HepG2 (cell line): ENCODE results near the gene B4GALT2. TPM values are rescaled to one million over a fixed set of nuclear protein-coding genes. Genes with fewer than 3 reads are reported as not detected.

ENCODE experiments used
- AHR ChIP-seq: IDR thresholded peaks from 2 replicates; pipeline ENCODE4 v1.6.1; 2018; ENCODE audit warnings: missing genetic modification reagents, missing compliant biosample characterization
- EP300 ChIP-seq, 3 experiments: sonication (generic) in 1 of 3; formaldehyde crosslinking in 1 of 3; IDR thresholded peaks; 2 replicates each; pipeline versions ENCODE4 v1.5.1 to v1.6.1; 2011 to 2020; ENCODE audit warnings: low read depth in 2 of 3, low read length in 2 of 3, borderline replicate concordance in 1 of 3, improper control_type of control experiment in 1 of 3, mild to moderate bottlenecking in 1 of 3, missing genetic modification reagents in 1 of 3, moderate library complexity in 1 of 3
- GTF3A ChIP-seq: sonication (generic); formaldehyde crosslinking; conservative IDR thresholded peaks from 2 replicates; pipeline ENCODE4 v1.4.0; 2020; ENCODE audit warnings: mild to moderate bottlenecking, missing genetic modification reagents
- HOMEZ ChIP-seq: IDR thresholded peaks from 2 replicates; pipeline ENCODE4 v1.6.1; 2016; ENCODE audit warnings: low read depth
- HOXA7 ChIP-seq: sonication (generic); formaldehyde crosslinking; IDR thresholded peaks from 2 replicates; pipeline ENCODE4 v1.8.1; 2022; ENCODE audit warnings: mild to moderate bottlenecking, missing genetic modification reagents, moderate library complexity
- KLF12 ChIP-seq: sonication (generic); formaldehyde crosslinking; IDR thresholded peaks from 2 replicates; pipeline ENCODE4 v1.4.0; 2020; ENCODE audit warnings: missing genetic modification reagents, borderline replicate concordance
- KLF15 ChIP-seq: sonication (generic); formaldehyde crosslinking; IDR thresholded peaks from 2 replicates; pipeline ENCODE4 v1.8.1; 2023; ENCODE audit warnings: borderline replicate concordance, mild to moderate bottlenecking, inconsistent platforms, missing genetic modification reagents, mixed read lengths
- MAFG ChIP-seq: sonication (generic); formaldehyde crosslinking; IDR thresholded peaks from 2 replicates; pipeline ENCODE4 v1.5.1; 2020; ENCODE audit warnings: mild to moderate bottlenecking, missing genetic modification reagents
- MAX ChIP-seq: IDR thresholded peaks from 2 replicates; pipeline ENCODE4 v1.6.1; 2012; ENCODE audit warnings: inconsistent platforms
- MED8 ChIP-seq: sonication (generic); formaldehyde crosslinking; IDR thresholded peaks from 2 replicates; pipeline ENCODE4 v1.8.1; 2023; ENCODE audit warnings: mild to moderate bottlenecking, missing genetic modification reagents; ENCODE audit not compliant: insufficient replicate concordance
- NFIC ChIP-seq: IDR thresholded peaks from 2 replicates; pipeline ENCODE4 v1.6.1; 2012; ENCODE audit warnings: mild to moderate bottlenecking, low read length, inconsistent platforms
- NFKBIZ ChIP-seq: IDR thresholded peaks from 2 replicates; pipeline ENCODE4 v1.6.1; 2018; ENCODE audit warnings: missing genetic modification reagents, missing compliant biosample characterization
- NFYC ChIP-seq: IDR thresholded peaks from 2 replicates; pipeline ENCODE4 v1.6.1; 2016; ENCODE audit warnings: missing genetic modification reagents, missing compliant biosample characterization
- PCBP1 ChIP-seq: fragments of 200-400 bp; formaldehyde crosslinking; IDR thresholded peaks from 2 replicates; pipeline ENCODE4 v1.6.1; 2017; ENCODE audit warnings: mild to moderate bottlenecking, low read depth, low read length, borderline replicate concordance
- SIN3B ChIP-seq: fragments of 150-350 bp; IDR thresholded peaks from 2 replicates; pipeline ENCODE4 v1.6.1; 2014; ENCODE audit warnings: low read length
- SRSF4 ChIP-seq: fragments of 200-400 bp; formaldehyde crosslinking; IDR thresholded peaks from one replicate; pipeline ENCODE4 v1.6.1; 2018; ENCODE audit warnings: mild to moderate bottlenecking, low read depth, low read length, moderate library complexity; ENCODE audit not compliant: poor library complexity, severe bottlenecking
- TARDBP ChIP-seq: sonication (generic); formaldehyde crosslinking; IDR thresholded peaks from 2 replicates; pipeline ENCODE4 v1.8.0; 2022; ENCODE audit warnings: mild to moderate bottlenecking, missing genetic modification reagents
- TOE1 ChIP-seq: sonication (generic); formaldehyde crosslinking; IDR thresholded peaks from 2 replicates; pipeline ENCODE4 v1.4.0; 2020; ENCODE audit warnings: mild to moderate bottlenecking, missing genetic modification reagents
- ZFY ChIP-seq: sonication (generic); formaldehyde crosslinking; IDR thresholded peaks from 2 replicates; pipeline ENCODE4 v1.4.0; 2020; ENCODE audit warnings: missing genetic modification reagents
- ZGPAT ChIP-seq: IDR thresholded peaks from 2 replicates; pipeline ENCODE4 v1.6.1; 2016; ENCODE audit warnings: mild to moderate bottlenecking
- ZNF234 ChIP-seq: sonication (generic); formaldehyde crosslinking; conservative IDR thresholded peaks from 2 replicates; pipeline ENCODE4 v1.5.1; 2020; ENCODE audit warnings: mild to moderate bottlenecking, missing genetic modification reagents
- ZNF354B ChIP-seq: sonication (generic); formaldehyde crosslinking; IDR thresholded peaks from 2 replicates; pipeline ENCODE4 v1.8.0; 2022; ENCODE audit warnings: mild to moderate bottlenecking, missing genetic modification reagents
- ZNF496 ChIP-seq: sonication (generic); formaldehyde crosslinking; IDR thresholded peaks from 2 replicates; pipeline ENCODE4 v1.8.1; 2023; ENCODE audit warnings: mild to moderate bottlenecking, moderate library complexity, missing genetic modification reagents; ENCODE audit not compliant: insufficient replicate concordance
- ZNF501 ChIP-seq: sonication (generic); formaldehyde crosslinking; IDR thresholded peaks from 2 replicates; pipeline ENCODE4 v1.5.1; 2020; ENCODE audit warnings: mild to moderate bottlenecking, moderate library complexity, missing genetic modification reagents
- ZNF572 ChIP-seq: sonication (generic); formaldehyde crosslinking; IDR thresholded peaks from 2 replicates; pipeline ENCODE4 v1.5.1; 2020; ENCODE audit warnings: mild to moderate bottlenecking, missing genetic modification reagents
- ZNF703 ChIP-seq: sonication (generic); formaldehyde crosslinking; IDR thresholded peaks from 2 replicates; pipeline ENCODE4 v1.5.1; 2020; ENCODE audit warnings: missing genetic modification reagents, mild to moderate bottlenecking, moderate library complexity, borderline replicate concordance
- polyA plus RNA-seq, 8 experiments: library from polyadenylated mRNA; depleted of rRNA in 3 of 8; stranded (reverse) in 7 of 8; unstranded in 1 of 8; fragments of >200 nt; fragmentation: Illumina TruSeq in 4 of 8; extraction: Trizol in 4 of 8; gene quantifications; 2 replicates each; pipeline versions ENCODE4 v1.2.1 to v1.2.3, GENCODE V29; 2011 to 2016; ENCODE audit warnings: low read depth in 4 of 8, missing spikeins in 1 of 8, mixed read lengths in 1 of 8; ENCODE audit not compliant: insufficient read depth in 1 of 8
- total RNA-seq, 5 experiments: library from RNA; depleted of rRNA; stranded (reverse); fragments of >200 nt; fragmentation: Illumina TruSeq; extraction: Trizol; gene quantifications; 2 replicates each; pipeline ENCODE4 v1.2.3, GENCODE V29; 2016; ENCODE audit warnings: low read depth in 1 of 5

The B4GALT2 gene
- total and polyA plus RNA-seq, 2 of the 13 experiments (the other 11 are each of a cell fraction or from before 2014, with no cell fraction given), result 41.9 to 78.0 TPM

DNA sequence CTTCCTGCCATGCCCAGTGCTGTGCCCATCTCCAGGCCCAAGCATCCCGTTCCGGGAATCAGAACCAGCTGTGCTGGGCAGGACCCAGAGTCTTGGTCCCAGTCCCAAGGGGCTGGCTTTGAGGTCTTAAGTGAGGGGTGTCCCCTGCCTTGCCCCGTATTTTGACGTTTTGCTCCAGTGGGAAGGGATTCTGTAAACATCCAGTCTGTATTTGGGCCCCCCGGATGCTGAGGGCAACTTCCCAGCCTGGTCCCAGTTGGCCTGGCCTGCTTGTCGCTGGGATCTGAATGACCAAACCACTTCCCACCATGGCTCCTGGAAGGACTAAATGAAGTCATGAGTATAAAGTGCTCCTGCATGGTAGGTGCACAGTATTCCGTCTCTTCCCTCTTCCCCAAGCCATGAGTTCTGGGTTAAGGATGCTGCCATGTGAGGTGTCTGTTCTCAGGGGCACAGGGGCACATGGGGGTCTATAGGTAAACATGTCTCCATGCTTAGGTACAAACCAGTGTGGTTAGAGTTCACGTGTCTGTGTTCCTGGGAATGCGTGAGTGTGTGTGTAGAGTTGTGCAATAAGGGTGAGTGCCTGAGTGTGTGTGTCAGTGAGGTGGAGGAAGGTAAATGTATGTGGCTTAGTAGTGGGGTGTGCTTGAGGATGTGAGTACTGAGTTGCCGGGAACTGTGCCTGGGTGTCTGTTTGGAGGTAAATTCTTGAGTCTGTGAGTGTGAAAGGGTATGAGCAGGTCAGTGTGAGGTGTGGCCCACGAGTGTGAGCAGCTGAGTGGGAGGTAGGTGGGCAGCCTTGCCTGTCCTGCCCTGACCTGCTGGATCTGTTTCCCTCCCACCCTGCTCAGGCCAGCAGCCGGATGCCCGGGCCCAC, 1.5 kb downstream of the B4GALT2 start (continued):
- TF ChIP-seq PCBP1 (no peak), ZNF572 (CRISPR knock-in tag) (no peak), KLF15 (CRISPR knock-in tag) (no peak), ZNF703 (no peak), ZNF234 (no peak), NFIC (no peak), ZNF501 (no peak), MAFG (CRISPR knock-in tag) (no peak), AHR (CRISPR knock-in tag) (no peak), TARDBP (peak; percentile 17; the same call in 1 of the 2 replicates), GTF3A (CRISPR knock-in tag) (0 out of 2 replicates have a peak, but pooled peaks have one; percentile 31), ZGPAT (no peak), ZNF496 (no peak), EP300 (IDR thresholded peaks at IDR 0.05; ENCODE audit: low read depth in 2 of 2, low read length in 2 of 2) (no peak), EP300 (CRISPR knock-in tag; IDR thresholded peaks at IDR 0.05; ENCODE audit: borderline replicate concordance) (no peak), ZFY (CRISPR knock-in tag) (no peak; the same call in 1 of the 2 replicates), KLF12 (CRISPR knock-in tag) (no peak), NFYC (CRISPR knock-in tag) (no peak), SIN3B (no peak), NFKBIZ (CRISPR knock-in tag) (no peak), SRSF4 (no peak), MAX (peak; percentile 48; the same call in 1 of the 2 replicates), MED8 (CRISPR knock-in tag) (no peak), ZNF354B (CRISPR knock-in tag) (no peak), HOXA7 (no peak), HOMEZ (no peak), TOE1 (no peak)
